RCC 7860 (cell line): ENCODE measurements around the gene ARHGAP29.
A peak's percentile ranks its signal among the peaks of the same experiment; 100 is the strongest.

ENCODE experiments used
- DNase-seq: peaks from one replicate; pipeline ENCODE4 v3.0.0-alpha.2; 2015; ENCODE audit warnings: low spot score
- FAIRE-seq: peaks from 2 replicates; lab custom pipeline; 2012; peaks lifted over from hg19 to GRCh38; lab: Jason Lieb, UNC

The ARHGAP29 gene

DNA sequence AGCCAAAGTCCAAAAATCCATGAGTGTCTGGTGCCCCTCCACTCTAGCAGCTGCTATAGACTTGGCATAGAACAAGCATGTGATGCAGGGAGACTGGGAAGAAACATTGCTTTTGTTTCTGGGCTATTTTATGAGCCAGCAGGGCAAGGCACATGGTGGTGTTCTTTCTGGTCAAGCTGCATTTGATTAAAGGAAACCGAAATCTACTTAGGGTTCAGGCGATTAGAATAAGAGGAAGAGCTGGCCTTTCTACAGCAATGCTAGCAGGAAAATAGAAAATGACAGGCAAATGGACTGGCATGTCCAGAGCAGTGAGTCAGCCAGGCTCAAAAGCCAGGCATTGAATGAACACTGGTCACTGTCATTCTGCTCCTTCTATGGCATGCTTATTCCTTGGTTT is 28.5 kb upstream of the ARHGAP29 start:
- FAIRE-seq (peak; percentile 78), DNase-seq (peak; percentile 58)

DNA sequence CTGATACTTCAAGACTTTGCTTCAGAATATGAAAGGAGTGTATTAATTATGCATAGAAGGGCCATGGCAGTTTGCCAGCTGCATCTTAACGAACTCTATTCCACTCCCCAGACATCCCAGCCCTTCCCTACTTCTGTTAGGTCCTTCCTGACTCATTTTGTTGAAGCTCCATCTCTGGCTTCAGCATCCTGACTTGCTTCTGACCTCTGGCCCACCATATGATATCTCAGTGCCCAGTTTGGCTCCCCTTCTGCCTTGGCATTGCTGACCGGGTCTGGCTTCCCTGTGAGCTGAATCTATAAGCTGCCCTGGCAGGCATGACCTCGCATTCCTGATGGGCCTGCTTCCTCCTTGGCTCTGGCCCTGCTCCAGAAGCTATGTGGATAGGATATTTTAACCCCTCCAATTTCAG is 27.6 kb upstream of the ARHGAP29 start:
- FAIRE-seq (peak; percentile 49), DNase-seq (peak; percentile 60)

DNA sequence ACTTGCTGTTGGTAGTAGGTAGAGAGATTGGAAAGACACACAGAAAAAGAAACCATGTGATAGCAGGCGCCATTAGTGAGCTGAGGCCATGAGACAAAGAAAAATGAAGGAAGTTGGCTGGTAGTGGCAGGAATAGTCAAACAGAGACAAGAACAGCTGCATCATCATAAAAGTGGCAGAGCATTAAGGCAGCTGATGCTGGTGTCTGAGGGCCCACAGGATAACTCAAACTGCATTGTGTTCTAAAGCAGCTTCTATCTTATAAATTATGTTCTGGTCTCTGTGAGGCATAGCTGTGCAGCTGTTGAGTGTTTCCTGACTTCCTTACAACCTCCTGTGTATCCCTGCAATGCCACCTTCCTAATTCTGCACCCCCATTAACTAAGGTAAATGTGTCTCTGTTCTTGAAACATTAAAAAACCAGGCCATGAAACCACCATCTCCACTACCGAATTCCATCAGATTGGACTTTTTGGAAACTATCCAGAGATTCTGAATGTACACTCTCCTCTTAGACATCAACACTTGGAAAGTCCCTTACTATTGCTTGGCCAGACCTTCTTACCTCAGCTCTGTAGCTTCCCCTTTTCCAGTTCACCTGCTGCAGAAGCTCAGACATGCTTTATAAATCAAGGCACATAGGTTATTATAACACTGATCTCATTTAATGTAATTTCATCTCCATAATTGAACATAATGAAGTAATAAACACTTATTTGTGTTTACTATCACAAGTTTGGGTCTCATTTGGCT is 23.4 kb upstream of the ARHGAP29 start:
- DNase-seq = no peak
- no peak for FAIRE-seq

- no peak for DNase-seq
- peak; percentile 55 for FAIRE-seq
Measured at GRCh38 chr1:94259635-94260289, 22.4 kb upstream of the ARHGAP29 start.

DNA sequence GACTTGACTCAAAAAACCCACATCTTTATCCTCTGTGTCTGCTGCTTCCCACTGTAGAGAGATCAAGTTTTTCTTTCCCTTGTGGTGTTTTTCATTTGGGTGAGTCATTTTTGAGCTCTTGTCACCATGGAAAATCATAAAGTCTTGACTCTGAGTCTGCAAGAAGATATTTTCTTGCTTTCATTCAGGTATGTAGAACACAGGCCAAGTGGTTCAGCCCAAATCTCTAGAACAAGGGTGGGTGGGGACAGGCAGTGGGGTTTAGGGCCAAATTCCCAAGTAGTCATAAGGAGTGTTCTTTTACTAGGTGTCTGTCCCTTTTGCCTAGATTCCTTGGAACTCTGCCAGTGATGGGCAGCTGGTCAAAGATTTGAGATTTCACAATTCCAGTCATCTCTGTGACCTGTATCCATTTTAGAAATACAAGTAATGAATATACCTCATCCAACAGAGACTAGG is 21.5 kb upstream of the ARHGAP29 start:
- DNase-seq = peak; percentile 93
- peak; percentile 95 for FAIRE-seq

DNA sequence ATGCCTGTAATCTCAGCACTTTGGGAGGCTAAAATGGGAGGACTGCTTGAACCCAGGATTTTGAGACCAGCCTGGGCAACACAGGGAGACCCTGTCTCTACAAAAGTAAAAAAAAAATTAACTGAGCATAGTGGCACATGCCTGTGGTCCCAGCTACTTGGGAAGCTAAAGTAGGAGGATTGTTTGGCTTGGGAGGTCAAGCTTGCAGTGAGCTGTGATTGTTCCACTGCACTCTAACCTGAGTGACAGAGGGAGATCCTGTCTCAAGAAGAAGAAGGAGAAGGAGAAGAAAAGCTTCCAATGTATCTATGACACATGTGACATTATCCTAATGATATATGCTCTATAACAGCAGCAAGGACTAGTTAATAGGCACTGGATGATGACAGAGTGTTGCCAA is 20.1 kb upstream of the ARHGAP29 start:
- DNase-seq = peak; percentile 46
- peak; percentile 78 for FAIRE-seq

DNA sequence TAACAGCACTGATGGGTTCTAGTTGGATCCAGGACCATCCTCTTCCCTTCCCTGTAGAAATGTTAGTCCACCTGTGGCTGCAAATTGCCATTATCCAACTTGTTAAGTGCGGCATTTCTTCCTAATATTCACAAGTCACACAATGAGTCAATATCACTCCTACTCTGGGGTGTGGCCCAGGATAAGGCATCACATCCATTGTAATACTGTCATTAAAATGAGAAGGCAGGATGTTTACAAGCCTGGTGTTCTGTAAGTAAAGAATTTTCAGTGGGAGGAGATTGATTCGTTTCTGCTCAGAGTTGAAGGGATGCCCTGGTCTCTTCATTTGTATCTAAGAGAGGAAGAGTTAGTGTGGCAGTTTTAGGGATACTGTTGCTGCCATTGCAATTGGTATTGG is 18.1 kb upstream of the ARHGAP29 start:
- DNase-seq = no peak
- no peak for FAIRE-seq

GRCh38 chr1:94254073-94254810 is 16.9 kb upstream of the ARHGAP29 start:
- DNase-seq = peak; percentile 59
- peak; percentile 74 for FAIRE-seq

DNA sequence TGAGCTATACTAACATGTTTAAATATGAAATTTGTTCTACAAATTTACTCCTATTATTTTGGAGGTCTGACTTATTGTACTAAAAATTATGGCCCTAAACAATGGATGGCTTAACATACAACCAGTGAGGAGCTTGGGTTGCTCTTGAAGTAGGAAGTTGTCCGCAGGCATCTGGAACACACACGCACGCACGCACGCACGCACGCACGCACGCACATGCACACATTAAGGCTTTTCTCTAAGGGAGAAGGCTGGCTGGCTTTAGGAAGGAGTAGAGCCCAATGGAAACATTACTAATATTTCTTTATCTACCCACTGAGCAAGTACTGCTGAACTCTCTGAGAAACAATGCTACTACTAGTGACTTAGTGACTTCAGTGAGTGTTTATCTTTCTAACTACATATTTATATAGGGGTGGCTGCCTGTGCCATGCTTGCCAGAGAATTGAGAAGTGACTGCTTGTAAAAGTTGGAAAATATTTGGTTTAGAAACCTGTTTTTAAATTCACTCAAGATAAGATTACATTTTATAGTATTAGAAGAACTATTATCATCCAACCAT is 16.2 kb upstream of the ARHGAP29 start:
- FAIRE-seq (no peak), DNase-seq (no peak)

DNA sequence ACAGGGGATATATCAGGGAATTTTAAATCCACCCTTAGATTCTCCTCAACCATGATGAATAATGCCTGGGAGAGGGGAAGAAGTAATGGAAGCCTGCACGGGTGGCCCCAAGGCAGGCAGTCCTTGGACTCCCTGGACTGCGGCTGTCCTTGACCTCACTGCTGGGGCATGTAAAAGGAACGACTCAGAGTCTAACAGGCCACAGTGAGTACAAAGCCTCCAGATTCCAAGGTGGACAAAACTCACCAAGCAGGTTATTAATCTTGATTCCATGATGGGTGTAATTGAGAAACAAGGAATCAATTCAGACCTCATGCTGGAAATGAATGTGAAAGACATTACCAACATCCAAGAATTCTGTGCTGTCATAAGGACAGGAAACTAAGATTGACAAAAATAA is 13.0 kb upstream of the ARHGAP29 start:
- DNase-seq (peak; percentile 45), FAIRE-seq (peak; percentile 8)

DNA sequence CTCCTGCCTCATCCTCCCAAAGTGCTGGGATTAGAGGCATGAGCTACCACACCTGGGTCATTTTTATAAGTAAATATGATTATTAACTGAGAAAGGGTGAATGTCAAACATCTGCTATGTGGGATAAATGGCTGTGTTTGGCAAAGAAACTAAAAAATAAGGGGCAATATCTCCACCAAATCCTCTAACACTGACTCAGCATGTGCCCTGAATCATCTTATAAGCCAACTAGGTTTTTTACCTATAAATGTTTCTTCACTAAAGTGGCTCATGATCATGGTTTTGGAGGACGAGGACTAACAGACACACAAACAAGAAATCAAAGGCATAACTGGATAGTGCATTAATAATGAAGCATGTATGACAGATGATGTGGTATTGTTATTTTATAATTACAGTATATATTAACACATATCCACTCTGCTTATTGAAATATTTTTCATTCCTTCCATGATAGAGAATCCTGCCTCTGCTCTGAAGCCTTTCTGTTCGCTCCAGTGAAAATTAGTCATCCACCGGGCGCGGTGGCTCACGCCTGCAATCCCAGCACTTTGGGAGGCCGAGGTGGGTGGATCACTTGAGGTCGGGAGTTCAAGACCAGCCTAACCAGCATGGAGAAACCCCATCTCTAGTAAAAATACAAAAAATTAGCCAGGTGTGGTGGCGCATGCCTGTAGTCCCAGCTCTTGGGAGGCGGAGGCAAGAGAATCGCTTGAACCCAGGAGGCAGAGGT is 11.7 kb upstream of the ARHGAP29 start:
- DNase-seq = peak; percentile 33
- FAIRE-seq = peak; percentile 72

GRCh38 chr1:94247138-94248094 is 10.0 kb upstream of the ARHGAP29 start:
- DNase-seq = peak; percentile 75
- no peak for FAIRE-seq

DNA sequence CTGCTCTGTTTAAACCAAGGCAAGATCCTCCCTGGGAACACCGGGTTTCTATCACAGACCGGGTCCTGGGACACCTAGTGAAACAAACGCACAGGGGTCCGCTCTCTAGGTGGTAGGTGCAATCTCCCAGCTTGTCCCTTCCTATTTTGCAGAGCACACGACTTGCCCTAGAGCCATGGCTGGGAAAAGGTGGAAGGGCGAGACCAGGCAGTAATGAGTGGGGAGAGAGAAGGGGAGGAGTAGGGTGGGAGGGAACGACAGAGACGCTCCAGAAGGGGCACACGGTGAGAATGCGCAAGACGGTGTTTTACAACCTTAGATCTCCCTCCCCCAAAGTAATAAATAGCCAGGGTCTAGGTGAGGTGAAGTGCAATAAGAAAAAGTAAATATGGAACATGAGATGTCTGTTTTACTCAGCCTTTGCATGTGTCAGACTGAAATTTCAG is 9.3 kb upstream of the ARHGAP29 start:
- DNase-seq = peak; percentile 40
- peak; percentile 30 for FAIRE-seq

- FAIRE-seq (peak; percentile 65), DNase-seq (no peak)
Measured at GRCh38 chr1:94245747-94246438, 8.5 kb upstream of the ARHGAP29 start.

DNA sequence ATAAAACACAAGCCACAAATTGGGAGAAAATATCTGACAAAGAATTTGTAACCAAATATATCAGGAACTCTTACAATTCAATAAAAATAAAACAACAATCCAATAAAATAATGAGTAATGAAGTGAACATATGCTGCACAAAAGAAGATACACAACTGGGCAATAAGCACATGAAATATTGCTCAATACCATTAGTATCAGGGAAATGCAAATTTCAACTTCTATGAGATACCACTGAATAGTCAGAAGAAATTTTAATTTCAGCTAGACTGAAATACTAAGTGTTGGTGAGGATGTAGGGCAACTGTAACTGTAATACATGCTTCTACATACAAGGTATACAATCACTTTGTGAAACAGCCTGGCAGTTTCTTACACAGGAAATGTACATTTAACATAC is 7.4 kb upstream of the ARHGAP29 start:
- DNase-seq (no peak), FAIRE-seq (peak; percentile 77)

- FAIRE-seq = no peak
Measured at GRCh38 chr1:94243665-94244064, 6.3 kb upstream of the ARHGAP29 start.

GRCh38 chr1:94240822-94241221 is 3.4 kb upstream of the ARHGAP29 start:
- DNase-seq (no peak), FAIRE-seq (no peak)

More at GRCh38 chr1:94243665-94244064, 6.3 kb upstream of the ARHGAP29 start:
- DNase-seq = no peak

- peak; percentile 77 for FAIRE-seq
- DNase-seq = peak; percentile 38
Measured at GRCh38 chr1:94239796-94240195, 2.4 kb upstream of the ARHGAP29 start.

DNA sequence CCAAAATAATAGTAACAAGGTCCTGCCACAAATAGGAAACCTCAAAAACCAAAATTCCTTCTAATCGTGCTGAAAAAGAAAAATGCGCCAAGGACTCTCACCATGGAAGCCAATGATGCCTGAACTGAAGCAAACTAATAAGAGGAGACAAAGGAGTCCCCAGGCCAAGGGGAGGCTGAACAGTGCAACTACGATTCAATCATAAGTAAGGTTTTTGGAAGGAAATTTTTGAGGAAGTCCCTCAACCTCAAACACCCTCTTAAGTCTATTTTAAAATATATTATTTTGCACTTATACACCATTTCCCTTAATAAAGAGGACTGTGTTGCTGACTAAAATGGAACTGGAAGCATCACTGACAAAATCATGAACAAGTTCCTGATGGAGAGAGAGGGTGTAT is 1.7 kb upstream of the ARHGAP29 start:
- DNase-seq = no peak

More for the DNA sequence above, 1.7 kb upstream of the ARHGAP29 start:
- no peak for FAIRE-seq
